B cell (primary cell): ENCODE measurements around the gene SNAPIN. TPM values are rescaled to one million over a fixed set of nuclear protein-coding genes. Genes with fewer than 3 reads are reported as not detected.

Source experiments
- ATAC-seq: fragments of 200-7000 bp; cut with Tn5 transposase; one replicate; pipeline ENCODE4 v1.10.0; 2021; ENCODE audit warnings: low read depth, mild to moderate bottlenecking, moderate number of reproducible peaks, moderate library complexity
- CTCF ChIA-PET: fragments of 350-600 bp; sonication (Branson Sonifier 250); formaldehyde crosslinking; loops from one replicate; lab custom pipeline; 2021; ENCODE audit warnings: antibody characterized with exemption, inconsistent platforms; lab: Charles Lee
- POLR2A ChIA-PET: fragments of 350-600 bp; sonication (Branson Sonifier 250); formaldehyde crosslinking; loops from one replicate; lab custom pipeline; 2021; ENCODE audit warnings: antibody characterized with exemption; lab: Charles Lee
- DNase-seq: peaks from one replicate; pipeline ENCODE4 v3.0.0; 2013
- H2AFZ ChIP-seq: 2 replicates; pipeline ENCODE4 v1.6.1; 2012; ENCODE audit warnings: mild to moderate bottlenecking, low read depth, low read length; ENCODE audit not compliant: insufficient read depth, poor library complexity, severe bottlenecking
- H3K27ac ChIP-seq, 2 donors: 1 replicate in 1 of 2; 2 replicates in 1 of 2; pipeline ENCODE4 v1.5.1; 2012 to 2013; ENCODE audit warnings: low read length in 2 of 2, mild to moderate bottlenecking in 2 of 2, moderate library complexity in 1 of 2
- H3K27me3 ChIP-seq, 4 experiments: fragments of 200-600 bp in 1 of 4; sonication (generic) in 1 of 4; replicated peaks in 1 of 4; 1 replicate in 2 of 4; 2 replicates in 2 of 4; pipeline versions ENCODE4 v1.6.1 to v1.7.0; 2013 to 2016; ENCODE audit warnings: low read length in 3 of 4, mild to moderate bottlenecking in 2 of 4, mixed read lengths in 1 of 4, moderate library complexity in 1 of 4; ENCODE audit not compliant: insufficient read depth in 4 of 4, control insufficient read depth in 3 of 4; ENCODE audit errors: control extremely low read depth in 1 of 4
- H3K36me3 ChIP-seq, 2 experiments: replicated peaks in 1 of 2; 1 replicate in 1 of 2; 2 replicates in 1 of 2; pipeline versions ENCODE4 v1.6.1 to v1.7.1; 2013; ENCODE audit warnings: low read length in 1 of 2; ENCODE audit not compliant: insufficient read depth in 2 of 2, control insufficient read depth in 1 of 2; ENCODE audit errors: control extremely low read depth in 1 of 2, extremely low read depth in 1 of 2
- H3K4me1 ChIP-seq, 2 donors: fragments of 200-600 bp in 1 of 2; sonication (generic) in 1 of 2; 1 replicate in 1 of 2; 2 replicates in 1 of 2; pipeline versions ENCODE4 v1.5.1 to v1.6.1; 2013 to 2017; ENCODE audit warnings: low read length in 2 of 2; ENCODE audit not compliant: control insufficient read depth in 2 of 2, insufficient read depth in 2 of 2
- H3K4me2 ChIP-seq: replicated peaks from 2 replicates; pipeline ENCODE3; 2012; ENCODE audit warnings: mild to moderate bottlenecking, low read depth, low read length; ENCODE audit not compliant: poor library complexity, severe bottlenecking
- H3K4me3 ChIP-seq, 5 experiments: fragments of 200-600 bp in 1 of 5; sonication (generic) in 1 of 5; 1 replicate in 3 of 5; 2 replicates in 2 of 5; pipeline versions ENCODE4 v1.5.1 to v1.7.0; 2011 to 2016; ENCODE audit warnings: low read length in 4 of 5, mild to moderate bottlenecking in 4 of 5, low read depth in 2 of 5, control low read depth in 1 of 5, moderate library complexity in 1 of 5; ENCODE audit not compliant: insufficient read depth in 1 of 5; ENCODE audit errors: control extremely low read depth in 1 of 5, extremely low read depth in 1 of 5
- H3K79me2 ChIP-seq: fragments of 200-600 bp; sonication (generic); one replicate; pipeline ENCODE4 v1.6.0; 2016; ENCODE audit warnings: low read length; ENCODE audit not compliant: control insufficient read depth, insufficient read depth
- H3K9ac ChIP-seq: fragments of 200-600 bp; sonication (generic); 2 replicates; pipeline ENCODE4 v1.6.1; 2017; ENCODE audit warnings: mild to moderate bottlenecking, low read length, moderate library complexity
- H3K9me3 ChIP-seq, 3 donors: one replicate each; pipeline versions ENCODE4 v1.6.1 to v1.7.1; 2013; ENCODE audit warnings: low read length in 2 of 3; ENCODE audit not compliant: control insufficient read depth in 2 of 3, insufficient read depth in 1 of 3; ENCODE audit errors: control extremely low read depth in 1 of 3
- H4K20me1 ChIP-seq: 2 replicates; pipeline ENCODE4 v1.6.0; 2012; ENCODE audit warnings: mild to moderate bottlenecking, low read length; ENCODE audit not compliant: insufficient read depth, control insufficient read depth, poor library complexity, severe bottlenecking
- H3K27ac Mint-ChIP-seq: one replicate; pipeline ENCODE4 v1.8.0; 2021; ENCODE audit warnings: mixed read lengths
- H3K27me3 Mint-ChIP-seq: one replicate; pipeline ENCODE4 v1.8.0; 2021; ENCODE audit warnings: mixed read lengths
- H3K4me1 Mint-ChIP-seq: one replicate; pipeline ENCODE4 v1.8.0; 2021; ENCODE audit warnings: mixed read lengths
- H3K4me3 Mint-ChIP-seq: one replicate; pipeline ENCODE4 v1.8.0; 2021; ENCODE audit warnings: mixed read lengths
- H3K9me3 Mint-ChIP-seq: one replicate; pipeline ENCODE4 v1.8.0; 2022; ENCODE audit warnings: mixed read lengths; ENCODE audit not compliant: insufficient read depth
- EZH2 ChIP-seq: IDR thresholded peaks from 2 replicates; pipeline ENCODE4 v1.6.1; 2012; ENCODE audit warnings: borderline replicate concordance, low read depth, mild to moderate bottlenecking, moderate library complexity, low read length; ENCODE audit not compliant: insufficient read depth, poor library complexity, severe bottlenecking
- WGBS: methylation state at CpG from one replicate; pipeline ENCODE4 v1.1.5; 2013; ENCODE audit warnings: missing lambda C conversion rate; ENCODE audit not compliant: insufficient coverage; 5-methylcytosine and 5-hydroxymethylcytosine counted together
- intact Hi-C: fragments of 100-400 bp; cut with micrococcal nuclease; formaldehyde crosslinking; loops from one replicate; pipeline ENCODE4 v1.10.0; 2022
- polyA plus RNA-seq: library from polyadenylated mRNA; depleted of rRNA; stranded (reverse); fragments of >200 nt; gene quantifications from 2 replicates; pipeline ENCODE4 v1.2.3, GENCODE V29; 2012
- total RNA-seq, 2 donors: library from RNA; stranded (reverse); fragments of 120-200 nt in 1 of 2; gene quantifications; 1 replicate in 1 of 2; 2 replicates in 1 of 2; pipeline versions ENCODE4 v1.2.3 to v1.2.4, GENCODE V29; 2013 to 2022
- TF ChIP-seq, protein P1 (sequence below): fragments of 200-600 bp; IDR thresholded peaks from one replicate; pipeline ENCODE4 v1.8.0; 2022; ENCODE audit warnings: antibody characterized with exemption, mild to moderate bottlenecking

Gene SNAPIN
- total and polyA plus RNA-seq, 2 donors (not counting 1 experiment from before 2014, with no cell fraction given): 22.7 to 37.6 TPM

DNA sequence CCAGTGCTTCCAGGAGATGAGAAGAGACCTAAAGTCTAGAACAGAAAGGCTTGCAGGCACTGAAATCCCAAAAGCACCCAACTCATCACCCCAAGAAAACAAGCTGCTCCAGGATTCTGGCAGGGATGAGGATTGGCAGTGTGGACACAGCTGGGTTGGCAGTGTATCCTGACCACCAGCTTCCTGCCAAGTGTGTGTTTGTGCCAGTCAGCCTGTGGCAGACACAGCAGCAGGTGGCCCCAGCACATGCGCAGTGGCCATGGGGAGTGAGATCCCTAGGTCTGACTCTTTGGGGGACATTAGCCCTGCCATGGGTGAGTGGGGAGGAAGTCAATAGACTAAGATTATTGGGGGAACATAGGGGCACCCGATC lies 8.7 kb upstream of the SNAPIN start:
- Histone ChIP-seq H3K4me3 (no peak overlapping the region), H4K20me1 (peaks cover 2% of the 10 kb centered on the region), H3K27ac (peak overlapping the region in 1 of 2 donors; percentile 41), H3K9me3 (no peaks in the 10 kb centered on the region), H3K4me1 (no peaks in the 10 kb centered on the region), H3K36me3 (peaks cover 11 to 28% of the 10 kb centered on the region in 2 experiments), H3K9ac (no peak overlapping the region), H3K27me3 (no peaks in the 10 kb centered on the region), H3K4me2 (no peak overlapping the region), H3K79me2 (peaks cover 3% of the 10 kb centered on the region), H2AFZ (no peak overlapping the region)
- ChIA-PET CTCF (interaction anchor here (1.0 to 1.2 kb wide), 2 partner anchors 78 to 80 kb away, joined by 3 to 6 read pairs; no protein-coding TSS in a partner anchor), POLR2A (interaction anchor here (0.6 to 1.5 kb wide), 3 partner anchors 15 to 62 kb away, joined by 5 to 10 read pairs (median 5); partner anchors contain the start of gene CHTOP)
- Mint-ChIP-seq H3K27ac (peak overlapping the region; percentile 61), H3K27me3 (no peaks in the 10 kb centered on the region), H3K9me3 (no peaks in the 10 kb centered on the region), H3K4me1 (no peaks in the 10 kb centered on the region), H3K4me3 (no peak overlapping the region)
- 91% methylated on average over 2 of the region's 2 CpGs for WGBS
- intact Hi-C loops: no loop called here
- TF ChIP-seq, protein P1, sequence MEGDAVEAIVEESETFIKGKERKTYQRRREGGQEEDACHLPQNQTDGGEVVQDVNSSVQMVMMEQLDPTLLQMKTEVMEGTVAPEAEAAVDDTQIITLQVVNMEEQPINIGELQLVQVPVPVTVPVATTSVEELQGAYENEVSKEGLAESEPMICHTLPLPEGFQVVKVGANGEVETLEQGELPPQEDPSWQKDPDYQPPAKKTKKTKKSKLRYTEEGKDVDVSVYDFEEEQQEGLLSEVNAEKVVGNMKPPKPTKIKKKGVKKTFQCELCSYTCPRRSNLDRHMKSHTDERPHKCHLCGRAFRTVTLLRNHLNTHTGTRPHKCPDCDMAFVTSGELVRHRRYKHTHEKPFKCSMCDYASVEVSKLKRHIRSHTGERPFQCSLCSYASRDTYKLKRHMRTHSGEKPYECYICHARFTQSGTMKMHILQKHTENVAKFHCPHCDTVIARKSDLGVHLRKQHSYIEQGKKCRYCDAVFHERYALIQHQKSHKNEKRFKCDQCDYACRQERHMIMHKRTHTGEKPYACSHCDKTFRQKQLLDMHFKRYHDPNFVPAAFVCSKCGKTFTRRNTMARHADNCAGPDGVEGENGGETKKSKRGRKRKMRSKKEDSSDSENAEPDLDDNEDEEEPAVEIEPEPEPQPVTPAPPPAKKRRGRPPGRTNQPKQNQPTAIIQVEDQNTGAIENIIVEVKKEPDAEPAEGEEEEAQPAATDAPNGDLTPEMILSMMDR: no peak
- TF ChIP-seq EZH2: no peak
- DNase-seq (no peak), ATAC-seq (no peak)

DNA sequence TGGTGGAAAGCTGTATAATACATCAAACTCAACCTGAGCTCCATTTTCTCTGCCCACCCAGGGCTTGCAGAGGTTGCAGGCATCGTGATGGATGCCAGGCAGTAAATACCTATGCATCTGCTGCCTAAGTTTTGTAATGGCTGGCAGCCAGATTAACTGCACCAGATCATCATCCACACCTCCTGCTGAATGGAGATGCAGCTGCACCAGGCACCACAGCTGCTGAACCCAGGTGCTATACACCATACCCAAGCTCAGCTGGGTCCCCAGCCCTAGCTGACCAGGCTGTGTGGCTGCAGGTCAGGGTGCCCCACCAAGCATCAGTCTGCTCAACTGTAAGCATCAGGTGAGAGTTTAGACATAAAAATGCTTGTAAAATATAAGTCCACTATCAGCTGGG lies 6.7 kb upstream of the SNAPIN start:
- no peaks in the 10 kb centered on the region for H3K9me3 Mint-ChIP-seq

More for the DNA sequence above, 6.7 kb upstream of the SNAPIN start:
- ATAC-seq (no peak), DNase-seq (no peak)
- Mint-ChIP-seq H3K27me3 (no peaks in the 10 kb centered on the region), H3K27ac (no peak overlapping the region), H3K4me1 (no peaks in the 10 kb centered on the region), H3K4me3 (no peak overlapping the region)
- POLR2A ChIA-PET: no interaction called here
- peaks cover 3% of the 10 kb centered on the region for H3K79me2 ChIP-seq
- no peak overlapping the region for H2AFZ ChIP-seq
- CTCF ChIA-PET: interaction anchor here (1.5 kb wide), 1 partner anchor 18 kb away, joined by 3 read pairs; the partner anchor contains the start of gene CHTOP
- no peaks in the 10 kb centered on the region for H3K9me3 ChIP-seq
- H3K4me3 ChIP-seq: no peak overlapping the region
- H3K36me3 ChIP-seq: peaks cover 0 to 10% of the 10 kb centered on the region in 2 experiments
- H3K4me1 ChIP-seq: no peaks in the 10 kb centered on the region
- no peaks in the 10 kb centered on the region for H3K27me3 ChIP-seq
- WGBS: no CpG with 5 or more reads among the region's 1 CpG
- H3K9ac ChIP-seq: no peak overlapping the region
- intact Hi-C loops: no loop called here
- H3K27ac ChIP-seq: no peak overlapping the region
- TF ChIP-seq EZH2: no peak
- TF ChIP-seq, protein P1: no peak
- H4K20me1 ChIP-seq: no peaks in the 10 kb centered on the region
- no peak overlapping the region for H3K4me2 ChIP-seq
